HepG2 (cell line): ENCODE measurements around the gene CHST4. TPM values are rescaled to one million over a fixed set of nuclear protein-coding genes. Genes with fewer than 3 reads are reported as not detected.

Source experiments
- ARNT ChIP-seq: fragments of 450-650 bp; IDR thresholded peaks from 2 replicates; pipeline ENCODE4 v1.6.1; 2017
- HNRNPUL1 ChIP-seq: fragments of 200-400 bp; formaldehyde crosslinking; IDR thresholded peaks from 2 replicates; pipeline ENCODE4 v1.6.1; 2017; ENCODE audit warnings: low read depth, mild to moderate bottlenecking, low read length, moderate library complexity
- JARID2 ChIP-seq: sonication (generic); formaldehyde crosslinking; IDR thresholded peaks from 2 replicates; pipeline ENCODE4 v1.8.1; 2023; ENCODE audit warnings: missing genetic modification reagents, inconsistent platforms; ENCODE audit not compliant: insufficient replicate concordance
- KLF15 ChIP-seq: sonication (generic); formaldehyde crosslinking; IDR thresholded peaks from 2 replicates; pipeline ENCODE4 v1.8.1; 2023; ENCODE audit warnings: borderline replicate concordance, mild to moderate bottlenecking, inconsistent platforms, missing genetic modification reagents, mixed read lengths
- SMAD9 ChIP-seq: sonication (generic); formaldehyde crosslinking; IDR thresholded peaks from 2 replicates; pipeline ENCODE4 v1.5.1; 2020; ENCODE audit warnings: mild to moderate bottlenecking, missing genetic modification reagents
- ZBTB7A ChIP-seq: sonication (generic); formaldehyde crosslinking; IDR thresholded peaks from 2 replicates; pipeline ENCODE4 v1.8.0; 2022; ENCODE audit warnings: mild to moderate bottlenecking, missing genetic modification reagents
- ZBTB7B ChIP-seq: sonication (generic); formaldehyde crosslinking; IDR thresholded peaks from 2 replicates; pipeline ENCODE4 v1.4.0; 2020; ENCODE audit warnings: missing genetic modification reagents
- ZNF296 ChIP-seq: sonication (generic); formaldehyde crosslinking; conservative IDR thresholded peaks from 2 replicates; pipeline ENCODE4 v1.5.0; 2020; ENCODE audit warnings: mild to moderate bottlenecking, missing genetic modification reagents
- ZNF460 ChIP-seq: sonication (generic); formaldehyde crosslinking; IDR thresholded peaks from 2 replicates; pipeline ENCODE4 v1.5.1; 2020; ENCODE audit warnings: missing genetic modification reagents, mild to moderate bottlenecking, borderline replicate concordance
- ZNF510 ChIP-seq: sonication (generic); formaldehyde crosslinking; IDR thresholded peaks from 2 replicates; pipeline ENCODE4 v1.4.0; 2020; ENCODE audit warnings: low read depth, mild to moderate bottlenecking, missing genetic modification reagents
- ZNF766 ChIP-seq: sonication (generic); formaldehyde crosslinking; IDR thresholded peaks from 2 replicates; pipeline ENCODE4 v1.5.0; 2020; ENCODE audit warnings: missing genetic modification reagents, borderline replicate concordance
- polyA plus RNA-seq, 8 experiments: library from polyadenylated mRNA; depleted of rRNA in 3 of 8; stranded (reverse) in 7 of 8; unstranded in 1 of 8; fragments of >200 nt; fragmentation: Illumina TruSeq in 4 of 8; extraction: Trizol in 4 of 8; gene quantifications; 2 replicates each; pipeline versions ENCODE4 v1.2.1 to v1.2.3, GENCODE V29; 2011 to 2016; ENCODE audit warnings: low read depth in 4 of 8, missing spikeins in 1 of 8, mixed read lengths in 1 of 8; ENCODE audit not compliant: insufficient read depth in 1 of 8
- total RNA-seq, 5 experiments: library from RNA; depleted of rRNA; stranded (reverse); fragments of >200 nt; fragmentation: Illumina TruSeq; extraction: Trizol; gene quantifications; 2 replicates each; pipeline ENCODE4 v1.2.3, GENCODE V29; 2016; ENCODE audit warnings: low read depth in 1 of 5
- TF ChIP-seq, protein P1 (sequence below): sonication (generic); formaldehyde crosslinking; IDR thresholded peaks from 2 replicates; pipeline ENCODE4 v1.4.0; 2020; ENCODE audit warnings: mild to moderate bottlenecking, missing genetic modification reagents
- TF ChIP-seq, protein P2 (sequence below): IDR thresholded peaks from 2 replicates; pipeline ENCODE4 v1.6.1; 2016; ENCODE audit warnings: missing genetic modification reagents, missing compliant biosample characterization
- TF ChIP-seq, protein P3 (sequence below): sonication (generic); formaldehyde crosslinking; IDR thresholded peaks from 2 replicates; pipeline ENCODE4 v1.5.1; 2020; ENCODE audit warnings: missing genetic modification reagents, mild to moderate bottlenecking, borderline replicate concordance

The CHST4 gene
- total and polyA plus RNA-seq, 2 of the 13 experiments (the other 11 are each of a cell fraction or from before 2014, with no cell fraction given): not detected

DNA sequence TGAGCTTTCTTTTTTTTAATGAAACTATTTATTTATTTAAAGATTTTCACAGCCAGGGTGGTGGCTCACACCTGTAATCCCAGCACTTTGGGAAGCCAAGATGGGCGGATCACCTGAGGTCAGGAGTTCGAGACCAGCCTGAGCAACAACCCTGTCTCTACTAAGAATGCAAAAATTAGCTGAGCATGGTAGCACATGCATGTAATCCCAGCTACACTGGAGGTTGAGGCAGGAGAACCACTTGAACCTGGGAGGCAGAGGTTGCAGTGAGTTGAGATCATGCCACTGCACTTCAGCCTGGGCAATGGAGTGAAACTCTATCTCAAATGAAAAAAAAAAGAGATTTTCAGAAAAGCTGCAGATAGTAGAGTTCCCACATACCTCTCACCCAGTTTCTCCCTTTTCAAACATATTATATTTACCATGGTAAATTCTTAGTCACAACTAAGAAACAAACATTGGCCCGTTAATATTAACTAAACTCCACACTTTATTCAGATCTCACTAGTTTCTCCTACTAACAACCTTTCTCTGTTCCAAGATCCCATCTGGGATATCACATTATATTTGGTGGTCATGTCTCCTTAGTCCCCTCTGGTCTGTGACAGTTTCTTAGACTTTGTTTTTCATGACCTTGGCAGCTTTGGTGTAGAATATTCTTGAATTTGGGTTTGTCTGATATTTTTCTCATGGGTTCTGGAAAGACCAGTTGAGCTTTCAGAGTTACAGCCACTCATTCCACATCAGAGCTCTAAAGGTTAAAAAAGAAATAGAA is 58.5 kb downstream of the CHST4 start (continued):
- TF ChIP-seq, protein P1, sequence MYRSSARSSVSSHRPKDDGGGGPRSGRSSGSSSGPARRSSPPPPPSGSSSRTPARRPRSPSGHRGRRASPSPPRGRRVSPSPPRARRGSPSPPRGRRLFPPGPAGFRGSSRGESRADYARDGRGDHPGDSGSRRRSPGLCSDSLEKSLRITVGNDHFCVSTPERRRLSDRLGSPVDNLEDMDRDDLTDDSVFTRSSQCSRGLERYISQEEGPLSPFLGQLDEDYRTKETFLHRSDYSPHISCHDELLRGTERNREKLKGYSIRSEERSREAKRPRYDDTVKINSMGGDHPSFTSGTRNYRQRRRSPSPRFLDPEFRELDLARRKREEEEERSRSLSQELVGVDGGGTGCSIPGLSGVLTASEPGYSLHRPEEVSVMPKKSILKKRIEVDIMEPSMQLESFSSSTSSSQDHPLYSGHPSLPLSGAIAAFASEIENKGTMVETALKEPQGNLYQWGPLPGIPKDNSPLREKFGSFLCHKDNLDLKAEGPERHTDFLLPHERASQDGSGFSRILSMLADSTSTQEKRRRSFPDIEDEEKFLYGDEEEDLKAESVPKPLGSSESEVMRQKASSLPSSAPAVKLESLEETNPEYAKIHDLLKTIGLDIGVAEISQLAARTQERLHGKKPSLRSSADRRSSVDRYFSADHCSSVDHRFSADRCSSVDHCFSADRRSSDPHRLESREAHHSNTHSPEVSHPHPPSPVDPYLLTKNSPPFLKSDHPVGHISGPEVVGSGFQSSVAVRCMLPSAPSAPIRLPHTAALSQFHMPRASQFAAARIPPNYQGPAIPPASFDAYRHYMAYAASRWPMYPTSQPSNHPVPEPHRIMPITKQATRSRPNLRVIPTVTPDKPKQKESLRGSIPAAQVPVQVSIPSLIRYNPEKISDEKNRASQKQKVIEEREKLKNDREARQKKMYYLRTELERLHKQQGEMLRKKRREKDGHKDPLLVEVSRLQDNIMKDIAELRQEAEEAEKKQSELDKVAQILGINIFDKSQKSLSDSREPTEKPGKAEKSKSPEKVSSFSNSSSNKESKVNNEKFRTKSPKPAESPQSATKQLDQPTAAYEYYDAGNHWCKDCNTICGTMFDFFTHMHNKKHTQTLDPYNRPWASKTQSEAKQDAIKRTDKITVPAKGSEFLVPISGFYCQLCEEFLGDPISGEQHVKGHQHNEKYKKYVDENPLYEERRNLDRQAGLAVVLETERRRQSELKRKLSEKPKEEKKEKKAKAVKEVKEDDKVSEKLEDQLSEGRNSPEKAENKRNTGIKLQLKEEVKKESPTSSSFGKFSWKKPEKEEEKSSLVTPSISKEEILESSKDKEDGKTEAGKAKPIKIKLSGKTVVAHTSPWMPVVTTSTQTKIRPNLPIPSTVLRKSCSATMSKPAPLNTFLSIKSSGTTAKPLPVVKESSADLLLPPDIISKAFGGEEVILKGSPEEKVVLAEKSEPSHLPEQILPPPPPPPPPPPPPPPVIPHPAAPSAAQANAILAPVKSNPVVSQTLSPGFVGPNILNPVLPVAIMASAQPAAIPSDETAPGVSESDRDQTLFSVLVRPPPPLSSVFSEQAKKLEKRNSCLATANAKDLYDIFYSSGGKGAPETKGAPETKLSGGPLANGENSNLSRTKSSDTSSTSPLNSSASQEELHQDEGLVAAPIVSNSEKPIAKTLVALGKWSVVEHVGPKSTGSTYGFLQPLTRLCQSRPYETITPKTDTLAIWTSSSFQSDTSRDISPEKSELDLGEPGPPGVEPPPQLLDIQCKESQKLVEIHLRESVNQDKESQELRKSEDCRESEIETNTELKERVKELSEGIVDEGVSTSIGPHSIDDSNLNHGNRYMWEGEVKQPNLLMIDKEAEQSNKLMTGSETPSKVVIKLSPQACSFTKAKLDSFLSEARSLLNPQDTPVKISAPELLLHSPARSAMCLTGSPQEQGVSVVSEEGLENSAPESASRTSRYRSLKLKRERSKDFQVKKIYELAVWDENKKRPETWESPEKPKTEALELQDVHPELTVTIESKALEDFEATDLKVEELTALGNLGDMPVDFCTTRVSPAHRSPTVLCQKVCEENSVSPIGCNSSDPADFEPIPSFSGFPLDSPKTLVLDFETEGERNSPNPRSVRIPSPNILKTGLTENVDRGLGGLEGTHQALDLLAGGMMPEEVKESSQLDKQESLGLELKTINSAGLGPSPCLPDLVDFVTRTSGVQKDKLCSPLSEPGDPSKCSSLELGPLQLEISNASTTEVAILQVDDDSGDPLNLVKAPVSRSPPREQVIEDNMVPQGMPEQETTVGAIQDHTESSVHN: no peak
- TF ChIP-seq KLF15 (CRISPR knock-in tag) (no peak), ZNF766 (CRISPR knock-in tag) (no peak), JARID2 (CRISPR knock-in tag) (no peak), ZBTB7B (CRISPR knock-in tag) (no peak), ZNF510 (CRISPR knock-in tag) (no peak), ZNF296 (CRISPR knock-in tag) (no peak), ZNF460 (CRISPR knock-in tag) (peak; percentile 75; the same call in 1 of the 2 replicates), SMAD9 (no peak), ZBTB7A (no peak), ARNT (no peak), HNRNPUL1 (no peak)
- TF ChIP-seq, protein P2, sequence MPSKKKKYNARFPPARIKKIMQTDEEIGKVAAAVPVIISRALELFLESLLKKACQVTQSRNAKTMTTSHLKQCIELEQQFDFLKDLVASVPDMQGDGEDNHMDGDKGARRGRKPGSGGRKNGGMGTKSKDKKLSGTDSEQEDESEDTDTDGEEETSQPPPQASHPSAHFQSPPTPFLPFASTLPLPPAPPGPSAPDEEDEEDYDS (CRISPR knock-in tag): no peak
- TF ChIP-seq, protein P3, sequence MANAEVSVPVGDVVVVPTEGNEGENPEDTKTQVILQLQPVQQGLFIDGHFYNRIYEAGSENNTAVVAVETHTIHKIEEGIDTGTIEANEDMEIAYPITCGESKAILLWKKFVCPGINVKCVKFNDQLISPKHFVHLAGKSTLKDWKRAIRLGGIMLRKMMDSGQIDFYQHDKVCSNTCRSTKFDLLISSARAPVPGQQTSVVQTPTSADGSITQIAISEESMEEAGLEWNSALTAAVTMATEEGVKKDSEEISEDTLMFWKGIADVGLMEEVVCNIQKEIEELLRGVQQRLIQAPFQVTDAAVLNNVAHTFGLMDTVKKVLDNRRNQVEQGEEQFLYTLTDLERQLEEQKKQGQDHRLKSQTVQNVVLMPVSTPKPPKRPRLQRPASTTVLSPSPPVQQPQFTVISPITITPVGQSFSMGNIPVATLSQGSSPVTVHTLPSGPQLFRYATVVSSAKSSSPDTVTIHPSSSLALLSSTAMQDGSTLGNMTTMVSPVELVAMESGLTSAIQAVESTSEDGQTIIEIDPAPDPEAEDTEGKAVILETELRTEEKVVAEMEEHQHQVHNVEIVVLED (CRISPR knock-in tag): peak; percentile 3; the same call in 1 of the 2 replicates
